NT2/D1 (cell line): ENCODE measurements around the gene WWP2.

Source experiments
- DNase-seq: peaks from one replicate; pipeline ENCODE4 v3.0.0-alpha.2; 2011; ENCODE audit warnings: low read depth, low spot score
- H3K27me3 ChIP-seq: 2 replicates; pipeline ENCODE4 v1.6.0; 2011; ENCODE audit warnings: mild to moderate bottlenecking; ENCODE audit not compliant: insufficient read length, insufficient read depth
- H3K36me3 ChIP-seq: 2 replicates; pipeline ENCODE4 v1.6.1; 2011; ENCODE audit warnings: mild to moderate bottlenecking, low read length, mixed read lengths; ENCODE audit not compliant: insufficient read depth, insufficient read length
- H3K4me1 ChIP-seq: 2 replicates; pipeline ENCODE4 v1.5.1; 2011; ENCODE audit not compliant: insufficient read depth, insufficient read length
- H3K4me3 ChIP-seq: 2 replicates; pipeline ENCODE4 v1.5.1; 2011; ENCODE audit warnings: low read depth; ENCODE audit not compliant: insufficient read length
- H3K9ac ChIP-seq: 2 replicates; pipeline ENCODE4 v1.6.0; 2011; ENCODE audit warnings: low read depth; ENCODE audit not compliant: insufficient read length
- H3K9me3 ChIP-seq: 2 replicates; pipeline ENCODE4 v1.5.1; 2011; ENCODE audit warnings: mild to moderate bottlenecking, low read length; ENCODE audit not compliant: insufficient read depth
- SUZ12 ChIP-seq: IDR thresholded peaks from 2 replicates; pipeline ENCODE4 v1.6.1; 2011; ENCODE audit not compliant: insufficient read length, insufficient read depth; ENCODE audit errors: extremely low read depth
- YY1 ChIP-seq: IDR thresholded peaks from 2 replicates; pipeline ENCODE4 v1.6.1; 2011; ENCODE audit not compliant: insufficient read length, insufficient read depth
- ZNF274 ChIP-seq: IDR thresholded peaks from 2 replicates; pipeline ENCODE4 v1.6.1; 2011; ENCODE audit warnings: mild to moderate bottlenecking, low read depth, low read length

The WWP2 gene

GRCh38 chr16:69761983-69762813 is at the start of gene WWP2:
Gene WWP2 (plus strand): TSS chr16:69762332. CDS start chr16:69787011, 24,679 bp downstream.
- peak within 1 kb of the TSS; percentile 96 for H3K4me3 ChIP-seq
- H3K9ac ChIP-seq: peak within 1 kb of the TSS; percentile 94
- peaks cover 5% of the 10 kb centered on the region for H3K36me3 ChIP-seq
- H3K9me3 ChIP-seq: no peaks in the 10 kb centered on the region
- no peaks in the 10 kb centered on the region for H3K4me1 ChIP-seq
- peak; percentile 69 for DNase-seq
- no peaks in the 10 kb centered on the region for H3K27me3 ChIP-seq
- TF ChIP-seq SUZ12: no peak

- DNase-seq: no peak
- Histone ChIP-seq H3K4me1 (no peaks in the 10 kb centered on the region), H3K9me3 (no peaks in the 10 kb centered on the region), H3K27me3 (no peaks in the 10 kb centered on the region), H3K36me3 (peaks cover 85% of the 10 kb centered on the region), H3K4me3 (no peak overlapping the region), H3K9ac (no peak overlapping the region)
- TF ChIP-seq YY1: no peak
- no peak for TF ChIP-seq ZNF274
- no peak for TF ChIP-seq SUZ12
Measured at GRCh38 chr16:69712914-69713581, 49.1 kb upstream of the WWP2 start.

- Histone ChIP-seq H3K4me1 (no peaks in the 10 kb centered on the region), H3K9ac (no peak overlapping the region), H3K4me3 (no peak overlapping the region), H3K9me3 (no peaks in the 10 kb centered on the region), H3K27me3 (no peaks in the 10 kb centered on the region), H3K36me3 (peaks cover 74% of the 10 kb centered on the region)
- TF ChIP-seq YY1: no peak
- no peak for TF ChIP-seq SUZ12
- no peak for TF ChIP-seq ZNF274
- no peak for DNase-seq
Measured at GRCh38 chr16:69717066-69717465, 45.1 kb upstream of the WWP2 start.

- no peak overlapping the region for H3K4me3 ChIP-seq
- TF ChIP-seq YY1 (no peak), SUZ12 (no peak), ZNF274 (no peak)
- H3K4me1 ChIP-seq: no peaks in the 10 kb centered on the region
- no peak overlapping the region for H3K9ac ChIP-seq
- no peak for DNase-seq
- H3K9me3 ChIP-seq: no peaks in the 10 kb centered on the region
- H3K27me3 ChIP-seq: no peaks in the 10 kb centered on the region
- H3K36me3 ChIP-seq: peaks cover 63% of the 10 kb centered on the region
Measured at GRCh38 chr16:69718111-69718764, 43.9 kb upstream of the WWP2 start.

- Histone ChIP-seq H3K27me3 (no peaks in the 10 kb centered on the region), H3K4me1 (no peaks in the 10 kb centered on the region), H3K36me3 (peaks cover 53% of the 10 kb centered on the region), H3K9me3 (no peaks in the 10 kb centered on the region), H3K9ac (no peak overlapping the region), H3K4me3 (no peak overlapping the region)
- no peak for TF ChIP-seq SUZ12
- TF ChIP-seq YY1: no peak
- TF ChIP-seq ZNF274: no peak
- no peak for DNase-seq
Measured at GRCh38 chr16:69720822-69721430, 41.2 kb upstream of the WWP2 start.

GRCh38 chr16:69721441-69721957 is 40.6 kb upstream of the WWP2 start:
- no peak overlapping the region for H3K9ac ChIP-seq

GRCh38 chr16:69724414-69724873 is 37.7 kb upstream of the WWP2 start:
- Histone ChIP-seq H3K9me3 (no peaks in the 10 kb centered on the region), H3K36me3 (peaks cover 26% of the 10 kb centered on the region), H3K27me3 (no peaks in the 10 kb centered on the region), H3K4me3 (no peak overlapping the region), H3K4me1 (peaks cover under 1% of the 10 kb centered on the region), H3K9ac (no peak overlapping the region)
- TF ChIP-seq YY1 (no peak), ZNF274 (no peak), SUZ12 (no peak)
- DNase-seq: no peak

More at GRCh38 chr16:69721441-69721957, 40.6 kb upstream of the WWP2 start:
- Histone ChIP-seq H3K4me3 (no peak overlapping the region), H3K9me3 (no peaks in the 10 kb centered on the region), H3K36me3 (peaks cover 49% of the 10 kb centered on the region), H3K27me3 (no peaks in the 10 kb centered on the region), H3K4me1 (no peaks in the 10 kb centered on the region)
- TF ChIP-seq SUZ12: no peak
- TF ChIP-seq ZNF274: no peak
- TF ChIP-seq YY1: no peak
- no peak for DNase-seq
